Measurements from ENCODE around the gene ZNF581.

Gene ZNF581

GRCh38 chr19:55694656-55695491, 51.4 kb downstream of the ZNF581 start:
- DNase-seq (ENCODE audit: low read depth): no peak
